Measurements from ENCODE around the gene CHRNE.
"Not testable (repeated sequence)": the region's sequence is repeated elsewhere in the genome, so short reads cannot be mapped to it uniquely, and the experiment has no call there.

DNA sequence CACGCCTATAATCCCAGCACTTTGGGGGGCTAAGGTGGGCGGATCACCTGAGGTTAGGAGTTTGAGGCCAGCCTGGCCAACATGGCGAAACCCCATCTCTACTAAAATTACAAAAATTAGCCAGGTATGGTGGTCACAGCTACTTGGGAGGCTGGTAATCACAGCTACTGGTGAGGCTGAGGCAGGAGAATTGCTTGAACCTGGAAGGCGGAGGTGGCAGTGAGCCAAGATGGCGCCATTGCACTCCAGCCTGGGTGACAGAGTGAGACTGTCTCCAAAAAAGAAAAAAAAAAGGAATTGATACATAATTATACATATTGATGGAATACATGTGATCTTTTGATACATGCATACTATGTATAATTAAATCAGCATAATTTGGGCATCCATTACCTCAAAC lies 35.4 kb downstream of the CHRNE start:
- TF ChIP-seq CTCF, POLR2A (IDR thresholded peaks at IDR 0.05): not testable (repeated sequence)

Data from body of pancreas (tissue), 4 donors.